Neural cell (in vitro differentiated cells): ENCODE measurements around the gene INTS7.

Source experiments
- CTCF ChIP-seq: fragments of 450-650 bp; IDR thresholded peaks from 2 replicates; pipeline ENCODE4 v1.5.1; 2014; ENCODE audit warnings: antibody characterized with exemption, mild to moderate bottlenecking, moderate library complexity; ENCODE audit not compliant: poor library complexity, severe bottlenecking
- POLR2AphosphoS5 ChIP-seq: IDR thresholded peaks from 2 replicates; pipeline ENCODE4 v1.6.1; 2012
- REST ChIP-seq: IDR thresholded peaks from 2 replicates; pipeline ENCODE4 v1.6.1; 2012; ENCODE audit warnings: borderline replicate concordance
- TAF1 ChIP-seq: IDR thresholded peaks from 2 replicates; pipeline ENCODE4 v1.6.1; 2012; ENCODE audit warnings: low read depth

- no peak for TF ChIP-seq CTCF
- TF ChIP-seq REST: no peak
- no peak for TF ChIP-seq POLR2AphosphoS5
- TF ChIP-seq TAF1: no peak
Measured at GRCh38 chr1:211932933-211933254, 102.5 kb downstream of the INTS7 start.
